ENCODE measurements around the gene MRPL21. TPM values are rescaled to one million over a fixed set of nuclear protein-coding genes. Genes with fewer than 3 reads are reported as not detected.

MRPL21 gene
- total and polyA plus RNA-seq, 2 of the 13 experiments (the other 11 are each of a cell fraction or from before 2014, with no cell fraction given), result 61.5 to 100 TPM

DNA sequence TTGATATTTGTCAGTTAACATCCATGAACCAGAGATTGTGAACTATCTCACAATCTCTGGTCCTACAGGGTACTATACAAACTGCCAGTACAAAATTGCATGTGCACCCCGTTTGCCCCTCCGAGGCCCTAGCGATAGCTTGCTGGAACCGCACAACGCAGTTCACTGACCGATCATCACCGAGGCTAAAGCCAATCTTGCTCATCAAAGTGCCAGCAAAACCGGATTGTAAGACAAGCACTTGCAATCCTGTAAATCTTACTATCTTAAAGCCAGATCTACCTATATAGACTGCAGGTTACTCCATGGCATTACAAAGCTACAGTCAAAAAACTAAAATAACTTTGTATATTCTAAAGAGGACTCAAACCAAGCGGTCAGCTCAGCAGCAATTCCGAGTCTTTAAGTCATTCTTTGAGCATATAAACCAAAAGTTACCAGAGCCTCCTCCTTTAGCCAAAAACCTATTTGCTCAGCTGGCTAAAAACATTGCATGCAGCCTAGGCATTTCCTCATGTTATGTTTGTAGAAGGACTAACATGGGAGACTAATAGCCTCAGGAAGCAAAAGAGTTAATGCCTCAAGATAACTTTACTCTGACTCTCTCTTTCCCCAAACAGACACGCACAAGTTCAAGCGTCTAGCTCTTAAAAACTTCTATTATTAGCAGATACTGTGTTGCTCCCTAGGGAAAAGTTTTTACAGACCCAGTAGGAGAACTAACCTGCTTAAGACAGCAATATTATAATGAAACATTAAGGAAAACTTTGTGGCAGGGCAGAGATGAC lies 31.2 kb downstream of the MRPL21 start:
- Histone ChIP-seq H3K27ac (ENCODE audit: extremely low read length, insufficient read depth, low read length) (no peak overlapping the region), H3K4me2 (ENCODE audit: low read depth, low read length) (no peak overlapping the region), H3K9me3 (ENCODE audit: low read length) (no peaks in the 10 kb centered on the region), H3K36me3 (replicated peaks in 1 of 2; ENCODE audit: control insufficient read depth in 1 of 2, insufficient read depth in 2 of 2, low read length in 2 of 2) (no peaks in the 10 kb centered on the region), H2AFZ (ENCODE audit: low read length) (no peak overlapping the region), H3K79me2 (ENCODE audit: insufficient read depth, low read length) (no peaks in the 10 kb centered on the region), H3K4me3 (replicated peaks in 1 of 3; ENCODE audit: insufficient read depth in 1 of 3, low read depth in 2 of 3, low read length in 3 of 3) (no peak overlapping the region), H4K20me1 (ENCODE audit: insufficient read depth, low read length) (no peaks in the 10 kb centered on the region), H3K4me1 (ENCODE audit: insufficient read depth, low read length) (peaks cover 45% of the 10 kb centered on the region), H3K27me3 (ENCODE audit: control insufficient read depth in 1 of 2, insufficient read depth in 2 of 2, low read length in 2 of 2) (peaks cover 2 to 22% of the 10 kb centered on the region in 2 experiments; a peak in 3 of 5 replicates), H3K9ac (ENCODE audit: insufficient read depth, low read depth, low read length) (no peak overlapping the region)
- no peak for ATAC-seq
- 45% methylated on average over 12 of the region's 12 CpGs for WGBS (ENCODE audit: low lambda C conversion rate)
- no TSS peak for BruUV-seq (replicated peaks)
- intact Hi-C loops (cut with micrococcal nuclease; ENCODE audit: unreplicated experiment), result no loop called here
- DNase-seq (ENCODE audit: low spot score), result no peak
- in situ Hi-C loops (cut with HindIII; ENCODE audit: extremely low pct_ligation_motif_present, low pct_unique_long_range_greater_than_20kb), result no loop called here
- no peak for FAIRE-seq
- CTCF ChIA-PET (ENCODE audit: low intra/inter-chr PET ratio, low total read pairs), result no interaction called here
- POLR2A ChIA-PET, result no interaction called here
- TF ChIP-seq ZNF652 (CRISPR knock-in tag; IDR thresholded peaks at IDR 0.05; ENCODE audit: borderline replicate concordance, low read depth) (peak; percentile 74), TFAP4 (IDR thresholded peaks at IDR 0.05; ENCODE audit: borderline replicate concordance, low read depth) (peak; percentile 43; the same call in 1 of the 2 replicates)
- TF ChIP-seq, protein P1, sequence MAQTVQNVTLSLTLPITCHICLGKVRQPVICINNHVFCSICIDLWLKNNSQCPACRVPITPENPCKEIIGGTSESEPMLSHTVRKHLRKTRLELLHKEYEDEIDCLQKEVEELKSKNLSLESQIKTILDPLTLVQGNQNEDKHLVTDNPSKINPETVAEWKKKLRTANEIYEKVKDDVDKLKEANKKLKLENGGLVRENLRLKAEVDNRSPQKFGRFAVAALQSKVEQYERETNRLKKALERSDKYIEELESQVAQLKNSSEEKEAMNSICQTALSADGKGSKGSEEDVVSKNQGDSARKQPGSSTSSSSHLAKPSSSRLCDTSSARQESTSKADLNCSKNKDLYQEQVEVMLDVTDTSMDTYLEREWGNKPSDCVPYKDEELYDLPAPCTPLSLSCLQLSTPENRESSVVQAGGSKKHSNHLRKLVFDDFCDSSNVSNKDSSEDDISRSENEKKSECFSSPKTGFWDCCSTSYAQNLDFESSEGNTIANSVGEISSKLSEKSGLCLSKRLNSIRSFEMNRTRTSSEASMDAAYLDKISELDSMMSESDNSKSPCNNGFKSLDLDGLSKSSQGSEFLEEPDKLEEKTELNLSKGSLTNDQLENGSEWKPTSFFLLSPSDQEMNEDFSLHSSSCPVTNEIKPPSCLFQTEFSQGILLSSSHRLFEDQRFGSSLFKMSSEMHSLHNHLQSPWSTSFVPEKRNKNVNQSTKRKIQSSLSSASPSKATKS (CRISPR knock-in tag; IDR thresholded peaks at IDR 0.05), result no peak

Data from HepG2 (cell line).